ENCODE measurements around the gene REELD1. TPM values are rescaled to one million over a fixed set of nuclear protein-coding genes. Genes with fewer than 3 reads are reported as not detected.

Gene REELD1
- total RNA-seq, 2 donors from 2014 or later, result 1.1 TPM; not detected in 1

- no peak for TF ChIP-seq CTCF (IDR thresholded peaks at IDR 0.05)
- Histone ChIP-seq H3K36me3 (peaks cover 10% of the 10 kb centered on the region), H3K9me3 (no peaks in the 10 kb centered on the region), H3K27me3 (replicated peaks; ENCODE audit: insufficient read depth) (no peaks in the 10 kb centered on the region), H3K4me3 (no peak overlapping the region), H3K4me1 (ENCODE audit: control insufficient read depth in 1 of 2, low read depth in 2 of 2) (no peaks in the 10 kb centered on the region), H3K27ac (no peak overlapping the region)
- DNase-seq (ENCODE audit: low spot score) (no peak), ATAC-seq (ENCODE audit: insufficient number of reproducible peaks, low FRiP score, low read depth) (no peak)
Observed at GRCh38 chr4:146194212-146194611, 20.1 kb upstream of the REELD1 start.

GRCh38 chr4:146202665-146203064, 11.7 kb upstream of the REELD1 start:
- no peaks in the 10 kb centered on the region for H3K4me1 ChIP-seq (ENCODE audit: control insufficient read depth in 1 of 2, low read depth in 2 of 2)
- H3K27me3 ChIP-seq (replicated peaks; ENCODE audit: insufficient read depth), result no peaks in the 10 kb centered on the region
- no peaks in the 10 kb centered on the region for H3K36me3 ChIP-seq
- H3K9me3 ChIP-seq, result no peaks in the 10 kb centered on the region
- no peak overlapping the region for H3K4me3 ChIP-seq
- DNase-seq (ENCODE audit: low spot score) (no peak), ATAC-seq (ENCODE audit: insufficient number of reproducible peaks, low FRiP score, low read depth) (no peak)
- TF ChIP-seq CTCF (IDR thresholded peaks at IDR 0.05), result no peak
- H3K27ac ChIP-seq, result no peak overlapping the region

GRCh38 chr4:146207410-146207809, 6.9 kb upstream of the REELD1 start:
- no peak overlapping the region for H3K27ac ChIP-seq
- H3K9me3 ChIP-seq, result no peaks in the 10 kb centered on the region
- H3K27me3 ChIP-seq (replicated peaks; ENCODE audit: insufficient read depth), result no peaks in the 10 kb centered on the region
- ATAC-seq (ENCODE audit: insufficient number of reproducible peaks, low FRiP score, low read depth) (no peak), DNase-seq (ENCODE audit: low spot score) (no peak)
- H3K36me3 ChIP-seq, result no peaks in the 10 kb centered on the region
- no peaks in the 10 kb centered on the region for H3K4me1 ChIP-seq (ENCODE audit: control insufficient read depth in 1 of 2, low read depth in 2 of 2)
- H3K4me3 ChIP-seq, result no peak overlapping the region
- no peak for TF ChIP-seq CTCF (IDR thresholded peaks at IDR 0.05)

- no peaks in the 10 kb centered on the region for H3K36me3 ChIP-seq
- H3K27me3 ChIP-seq (replicated peaks; ENCODE audit: insufficient read depth), result no peaks in the 10 kb centered on the region
- ATAC-seq (ENCODE audit: insufficient number of reproducible peaks, low FRiP score, low read depth) (no peak), DNase-seq (ENCODE audit: low spot score) (no peak)
- no peak overlapping the region for H3K27ac ChIP-seq
- no peaks in the 10 kb centered on the region for H3K9me3 ChIP-seq
- no peaks in the 10 kb centered on the region for H3K4me1 ChIP-seq (ENCODE audit: control insufficient read depth in 1 of 2, low read depth in 2 of 2)
- TF ChIP-seq CTCF (IDR thresholded peaks at IDR 0.05), result no peak
- H3K4me3 ChIP-seq, result no peak overlapping the region
Observed at GRCh38 chr4:146210890-146211289, 3.4 kb upstream of the REELD1 start.

GRCh38 chr4:146211440-146211839, 2.9 kb upstream of the REELD1 start:
- Histone ChIP-seq H3K9me3 (no peaks in the 10 kb centered on the region), H3K4me1 (ENCODE audit: control insufficient read depth in 1 of 2, low read depth in 2 of 2) (no peaks in the 10 kb centered on the region), H3K4me3 (no peak overlapping the region), H3K27me3 (replicated peaks; ENCODE audit: insufficient read depth) (no peaks in the 10 kb centered on the region), H3K36me3 (no peaks in the 10 kb centered on the region), H3K27ac (no peak overlapping the region)
- no peak for TF ChIP-seq CTCF (IDR thresholded peaks at IDR 0.05)
- DNase-seq (ENCODE audit: low spot score) (no peak), ATAC-seq (ENCODE audit: insufficient number of reproducible peaks, low FRiP score, low read depth) (no peak)

All from thoracic aorta (tissue), 2 donors.